HG02981 (cell line): ENCODE results near the gene ZNF273.
"Not testable (repeated sequence)": the region's sequence is repeated elsewhere in the genome, so short reads cannot be mapped to it uniquely, and the experiment has no call there.

Source experiments
- ATAC-seq: cut with Tn5 transposase; IDR thresholded peaks from one replicate; pipeline ENCODE4 v1.9.1; 2021; ENCODE audit warnings: mild to moderate bottlenecking, moderate library complexity; ENCODE audit not compliant: unreplicated experiment

The ZNF273 gene

DNA sequence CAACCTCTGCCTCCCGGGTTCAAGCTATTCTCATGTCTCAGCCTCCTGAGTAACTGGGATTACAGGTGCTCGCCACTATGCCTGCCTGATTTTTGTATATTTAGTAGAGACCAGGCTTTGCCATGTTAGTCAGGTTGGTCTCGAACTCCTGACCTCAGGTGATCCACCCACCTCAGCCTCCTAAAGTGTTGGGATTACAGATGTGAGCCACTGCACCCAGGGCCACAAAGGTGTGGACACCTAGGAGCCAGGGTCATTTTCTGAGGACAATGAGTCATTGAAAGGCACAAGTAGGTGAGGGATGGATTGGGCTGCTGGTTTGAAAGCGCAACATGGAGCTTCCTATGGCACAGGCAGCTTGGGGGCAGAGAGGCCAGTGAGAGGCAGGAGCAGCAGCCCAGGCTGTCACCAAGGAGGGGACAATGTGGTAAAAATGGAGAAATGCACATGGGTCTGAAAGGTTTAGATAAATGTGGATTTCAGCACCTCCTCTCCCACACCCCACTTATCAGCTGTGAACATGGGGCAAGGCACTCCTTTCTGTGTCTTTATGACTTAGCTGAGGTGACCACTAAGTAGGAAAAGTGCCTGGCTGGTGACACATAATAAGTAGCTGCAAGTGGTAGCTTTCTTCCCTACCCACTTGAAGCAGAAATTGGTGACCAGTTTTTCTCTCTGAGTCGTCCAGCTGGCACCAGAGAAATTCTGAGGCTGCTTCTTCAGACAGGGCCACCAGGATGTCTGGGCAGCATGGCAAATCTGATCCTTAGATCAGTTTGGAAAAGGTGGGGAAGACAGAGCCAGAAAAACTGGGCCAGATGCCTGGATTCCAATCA is 41.8 kb downstream of the ZNF273 start:
- ATAC-seq = not testable (repeated sequence)

DNA sequence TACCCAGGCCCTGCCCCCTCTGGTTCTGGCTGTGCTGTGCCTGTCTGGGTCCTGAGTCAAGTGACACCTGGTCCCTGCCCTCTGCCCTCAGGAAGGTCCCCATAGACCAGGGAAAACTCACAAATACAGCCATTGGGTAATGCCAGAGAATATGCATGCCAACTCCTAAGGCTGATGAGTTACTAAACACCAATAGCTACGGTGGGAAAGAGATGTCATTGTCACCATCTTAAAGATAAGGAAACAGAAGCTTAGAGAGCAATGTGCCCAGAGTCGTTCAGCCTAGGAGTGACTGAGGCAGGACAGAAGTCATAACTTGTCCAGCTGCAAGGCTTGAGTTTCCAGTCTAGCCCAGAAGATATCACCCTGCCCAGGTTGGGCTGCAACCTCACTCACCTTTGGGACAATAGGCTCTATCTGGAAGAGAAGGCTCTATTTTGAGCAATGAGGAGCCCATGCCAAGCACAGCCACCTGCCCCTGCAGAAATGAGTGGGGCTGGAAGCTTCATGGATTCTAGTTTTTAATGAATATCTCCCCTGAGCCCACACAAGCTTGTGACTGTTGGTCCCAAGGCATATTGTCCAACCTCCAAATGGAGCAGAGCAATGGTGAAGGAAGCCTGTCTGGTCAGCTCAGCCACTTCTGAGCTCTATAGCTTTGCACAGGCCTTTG is 42.6 kb downstream of the ZNF273 start:
- ATAC-seq = no peak

DNA sequence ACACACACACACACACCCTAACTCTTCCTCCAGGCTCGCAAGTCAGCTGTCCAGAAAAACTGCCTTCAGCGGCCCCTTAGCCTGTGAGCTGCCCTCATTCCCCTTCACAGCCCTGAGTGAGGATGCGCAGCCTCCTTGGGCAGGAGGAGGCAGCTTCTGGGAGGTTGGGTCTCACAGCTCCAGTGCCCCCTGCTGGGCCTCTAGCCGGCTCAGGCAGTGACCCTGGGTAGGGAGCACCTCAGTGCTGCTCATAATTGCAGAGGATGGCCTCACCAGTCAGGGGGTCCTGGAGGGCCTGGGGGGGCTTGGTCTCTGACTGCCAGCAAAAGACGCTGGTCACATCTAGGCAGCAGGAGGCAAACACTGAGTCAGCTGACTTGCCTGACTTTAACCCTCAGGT is 43.7 kb downstream of the ZNF273 start:
- no peak for ATAC-seq

DNA sequence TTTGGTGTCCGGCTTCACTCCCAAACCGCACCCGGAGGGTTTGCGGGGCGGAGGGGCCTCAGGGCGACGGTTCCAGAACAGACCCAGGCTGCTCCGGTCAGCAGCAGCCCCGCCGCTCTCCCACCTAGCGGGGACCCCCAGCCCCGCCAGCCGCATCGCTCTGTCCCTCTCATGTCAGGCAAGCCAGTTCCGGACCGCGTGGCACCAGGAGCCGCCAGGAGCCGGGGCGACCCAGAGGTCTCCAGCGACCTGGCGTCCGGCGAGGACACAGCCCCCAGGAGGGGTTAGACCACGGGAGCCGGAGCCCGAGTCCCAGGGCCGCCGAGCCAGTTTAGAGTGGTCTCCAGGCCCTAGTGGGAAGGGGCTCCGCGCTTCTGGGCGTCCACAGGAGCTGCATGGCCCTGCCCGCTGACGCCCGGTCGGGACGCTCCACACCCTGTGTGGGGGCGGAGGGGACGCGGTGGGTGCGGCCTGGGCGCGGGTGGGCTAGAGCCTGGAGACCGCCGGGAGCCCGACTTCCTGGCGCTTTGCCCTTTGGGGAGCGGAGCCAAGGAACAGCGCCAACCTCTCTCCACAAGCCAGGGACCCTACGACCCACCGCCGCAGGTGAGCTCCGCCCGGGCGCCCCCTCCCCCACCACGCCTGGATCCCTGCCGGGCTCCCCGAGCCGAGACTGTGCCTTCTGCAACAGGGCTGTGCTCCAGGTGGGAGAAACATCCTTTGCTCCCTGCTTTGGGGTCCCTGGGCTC is 44.4 kb downstream of the ZNF273 start:
- no peak for ATAC-seq

DNA sequence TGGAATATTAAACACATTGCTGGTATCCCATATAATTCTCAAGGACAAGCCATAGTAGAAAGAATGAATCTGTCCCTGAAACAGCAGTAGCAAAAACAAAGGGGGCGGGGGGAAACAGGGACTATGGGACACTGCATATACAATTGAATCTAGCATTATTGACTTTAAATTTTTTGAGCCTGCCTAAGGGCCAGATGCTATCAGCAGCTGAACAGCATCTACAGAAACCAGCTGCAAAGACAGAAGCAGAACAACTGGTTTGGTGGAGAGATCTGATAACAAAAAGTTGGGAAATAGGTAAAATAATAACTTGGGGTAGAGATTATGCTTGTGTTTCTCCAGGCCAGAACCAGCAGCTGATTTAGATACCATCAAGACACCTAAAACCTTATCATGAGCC is 45.7 kb downstream of the ZNF273 start:
- not testable (repeated sequence) for ATAC-seq

DNA sequence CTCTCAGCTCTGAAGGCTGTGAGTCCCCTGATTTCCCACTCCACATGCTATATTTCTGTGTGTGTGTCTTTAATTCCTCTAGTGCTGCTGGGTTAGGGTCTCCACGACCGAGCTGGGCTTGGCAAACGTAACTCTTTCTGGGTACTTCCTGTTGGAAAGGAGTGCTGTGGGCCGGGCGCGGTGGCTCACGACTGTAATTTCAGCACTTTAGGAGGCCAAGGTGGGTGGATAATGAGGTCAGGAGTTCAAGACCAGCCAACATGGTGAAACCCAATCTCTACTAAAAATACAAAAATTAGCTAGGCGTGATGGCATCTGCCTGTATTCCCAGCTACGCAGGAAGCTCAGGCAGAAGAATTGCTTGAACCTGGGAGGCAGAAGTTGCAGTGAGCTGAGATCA is 47.6 kb downstream of the ZNF273 start:
- ATAC-seq = not testable (repeated sequence)

DNA sequence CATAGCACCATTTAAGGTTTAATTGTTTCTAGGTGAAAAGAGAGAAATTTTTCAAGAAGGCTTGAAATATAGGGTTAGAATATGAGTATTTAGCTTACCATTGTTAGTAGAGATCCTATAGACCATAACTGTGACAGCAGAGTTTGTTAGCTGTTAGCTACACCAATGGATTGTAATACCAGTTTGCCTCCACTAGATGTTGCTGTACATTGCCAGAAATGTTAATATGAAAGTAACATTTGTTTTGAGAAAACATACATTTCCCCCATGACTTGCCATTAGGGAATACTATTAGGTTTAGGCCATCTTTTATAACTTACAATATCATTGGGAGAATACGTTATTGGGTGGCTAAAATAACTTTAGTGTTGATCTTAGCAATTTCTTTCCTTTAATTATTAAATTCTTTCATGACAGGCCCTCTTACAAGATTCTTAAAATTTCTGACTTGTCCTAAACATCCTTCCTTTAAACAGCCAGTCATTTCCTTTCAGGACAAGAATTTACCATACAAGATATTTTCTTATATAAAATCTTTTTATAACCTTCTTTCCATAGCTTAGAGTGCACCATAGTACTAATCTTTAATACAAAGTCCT is 48.3 kb downstream of the ZNF273 start:
- no peak for ATAC-seq

DNA sequence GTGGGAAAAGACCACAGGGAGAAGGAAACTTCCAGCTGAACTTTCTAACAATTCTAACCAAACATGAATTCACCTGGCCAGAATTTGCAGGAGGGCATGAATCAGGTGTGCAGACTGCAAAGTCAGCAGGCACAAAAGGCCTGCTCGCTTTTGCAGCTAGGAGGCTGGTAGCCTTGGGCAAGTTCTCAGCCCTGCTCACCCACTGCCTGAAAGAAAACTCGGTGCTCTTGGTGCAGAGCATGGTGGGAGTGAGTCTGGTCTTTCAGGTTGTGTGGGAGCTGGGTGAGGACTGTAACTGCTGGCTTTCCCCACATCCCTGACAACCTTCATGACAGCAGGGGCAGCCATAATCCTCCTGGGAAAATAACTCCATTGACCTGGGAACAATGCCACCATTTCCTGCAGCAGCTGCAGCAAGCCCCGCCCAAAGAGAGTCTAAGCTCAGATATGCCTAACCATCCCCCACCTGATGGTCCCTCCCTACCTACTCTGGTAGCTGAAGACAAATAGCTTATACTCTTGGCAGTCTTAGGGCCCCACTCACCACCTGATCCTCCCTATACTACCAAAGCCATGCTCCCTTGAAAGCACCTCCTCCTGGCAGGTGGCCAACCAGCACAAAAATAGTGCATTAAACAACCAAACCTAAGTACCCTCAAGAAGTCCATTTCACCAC is 56.1 kb downstream of the ZNF273 start:
- ATAC-seq = no peak

DNA sequence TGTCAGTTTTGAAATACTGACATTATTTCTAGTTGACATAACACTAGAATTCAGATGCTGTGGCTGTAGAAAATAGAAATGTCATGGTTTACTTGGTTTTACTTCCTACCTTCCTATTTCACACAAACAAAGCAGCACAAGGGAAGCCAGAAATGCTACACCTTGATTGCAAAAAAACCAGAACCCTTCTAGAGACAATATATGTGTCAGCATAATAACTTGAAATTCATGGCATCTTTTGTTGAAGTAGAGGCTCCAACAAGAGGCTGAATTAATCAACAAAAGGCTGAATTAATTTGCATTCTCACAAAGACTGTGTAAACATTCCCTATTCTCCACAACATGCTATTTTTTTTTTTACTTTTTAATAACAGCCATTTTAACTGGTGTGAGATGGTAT is 62.5 kb downstream of the ZNF273 start:
- no peak for ATAC-seq

DNA sequence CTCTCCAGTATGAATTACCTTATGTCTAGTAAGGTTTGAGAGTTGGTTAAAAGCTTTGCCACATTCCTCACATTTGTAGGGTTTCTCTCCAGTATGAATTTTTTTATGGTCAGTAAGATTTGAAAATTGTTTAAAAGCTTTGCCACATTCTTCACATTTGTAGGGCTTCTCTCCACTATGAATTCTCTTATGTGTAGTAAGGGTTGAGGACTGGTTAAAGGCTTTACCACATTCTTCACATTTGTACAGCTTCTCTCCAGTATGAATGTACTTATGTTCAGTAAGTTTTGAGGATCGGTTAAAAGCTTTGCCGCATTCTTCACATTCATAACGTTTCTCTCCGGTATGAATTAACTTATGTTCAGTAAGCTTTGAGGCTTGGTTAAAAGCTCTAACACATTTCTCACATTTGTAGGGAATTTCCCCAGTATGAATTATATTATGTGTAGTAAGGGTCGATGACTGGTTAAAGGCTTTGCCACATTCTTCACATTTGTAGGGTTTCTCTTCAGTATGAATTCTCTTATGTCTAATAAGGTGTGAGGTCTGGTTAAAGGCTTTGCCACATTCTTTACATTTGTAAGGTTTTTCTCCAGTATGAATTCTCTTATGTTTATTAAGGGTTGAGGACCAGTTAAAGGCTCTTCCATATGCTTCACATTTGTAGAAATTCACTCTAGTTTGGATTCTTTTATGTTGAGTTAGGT is 75.6 kb downstream of the ZNF273 start:
- ATAC-seq = no peak
